ENCODE results near the gene PTCH1. TPM values are rescaled to one million over a fixed set of nuclear protein-coding genes. Genes with fewer than 3 reads are reported as not detected.

The PTCH1 gene
- total and polyA plus RNA-seq, 11 donors, result 2.2 to 15.2 (median 5.4) TPM

DNA sequence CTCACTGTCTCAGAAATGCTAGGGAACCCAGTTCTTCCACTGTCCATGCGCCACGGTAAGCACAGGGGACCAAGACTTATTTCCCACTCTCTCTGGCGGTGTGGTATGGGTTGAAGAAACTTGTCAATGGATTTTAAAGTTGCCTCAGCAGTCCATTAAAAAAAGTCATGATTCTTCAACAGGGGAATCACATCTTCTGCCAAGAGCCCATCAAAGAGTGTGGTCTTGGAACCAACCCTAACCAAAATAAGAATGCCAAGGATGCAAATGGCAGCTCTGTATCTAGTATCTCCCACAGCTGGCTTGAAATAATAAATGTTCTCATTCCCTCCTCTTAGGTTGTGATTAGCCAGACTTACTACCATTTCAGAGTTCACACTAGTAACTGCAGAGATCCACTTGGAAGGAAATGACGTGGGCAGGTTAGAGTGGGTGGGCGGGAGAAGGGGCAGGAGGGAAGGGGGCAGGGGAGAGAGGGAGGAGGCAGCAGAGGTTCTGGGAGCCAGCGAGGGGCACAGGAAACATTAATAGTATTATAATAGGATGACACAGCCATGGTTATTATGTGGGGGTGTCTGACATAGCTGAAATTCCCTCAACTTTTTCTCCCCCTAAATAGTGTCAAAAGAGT is 17.6 kb downstream of the PTCH1 start:
- TF ChIP-seq POLR2A (IDR thresholded peaks at IDR 0.05), result no peak
- TF ChIP-seq, protein P1, sequence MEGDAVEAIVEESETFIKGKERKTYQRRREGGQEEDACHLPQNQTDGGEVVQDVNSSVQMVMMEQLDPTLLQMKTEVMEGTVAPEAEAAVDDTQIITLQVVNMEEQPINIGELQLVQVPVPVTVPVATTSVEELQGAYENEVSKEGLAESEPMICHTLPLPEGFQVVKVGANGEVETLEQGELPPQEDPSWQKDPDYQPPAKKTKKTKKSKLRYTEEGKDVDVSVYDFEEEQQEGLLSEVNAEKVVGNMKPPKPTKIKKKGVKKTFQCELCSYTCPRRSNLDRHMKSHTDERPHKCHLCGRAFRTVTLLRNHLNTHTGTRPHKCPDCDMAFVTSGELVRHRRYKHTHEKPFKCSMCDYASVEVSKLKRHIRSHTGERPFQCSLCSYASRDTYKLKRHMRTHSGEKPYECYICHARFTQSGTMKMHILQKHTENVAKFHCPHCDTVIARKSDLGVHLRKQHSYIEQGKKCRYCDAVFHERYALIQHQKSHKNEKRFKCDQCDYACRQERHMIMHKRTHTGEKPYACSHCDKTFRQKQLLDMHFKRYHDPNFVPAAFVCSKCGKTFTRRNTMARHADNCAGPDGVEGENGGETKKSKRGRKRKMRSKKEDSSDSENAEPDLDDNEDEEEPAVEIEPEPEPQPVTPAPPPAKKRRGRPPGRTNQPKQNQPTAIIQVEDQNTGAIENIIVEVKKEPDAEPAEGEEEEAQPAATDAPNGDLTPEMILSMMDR (IDR thresholded peaks at IDR 0.05), result no peak
- peaks cover 0 to 46% (median 14%) of the 10 kb centered on the region in 12 donors for H3K4me1 ChIP-seq
- WGBS, 4 donors, result 79 to 88% (median 79%) methylated on average over 6 of the region's 6 CpGs

DNA sequence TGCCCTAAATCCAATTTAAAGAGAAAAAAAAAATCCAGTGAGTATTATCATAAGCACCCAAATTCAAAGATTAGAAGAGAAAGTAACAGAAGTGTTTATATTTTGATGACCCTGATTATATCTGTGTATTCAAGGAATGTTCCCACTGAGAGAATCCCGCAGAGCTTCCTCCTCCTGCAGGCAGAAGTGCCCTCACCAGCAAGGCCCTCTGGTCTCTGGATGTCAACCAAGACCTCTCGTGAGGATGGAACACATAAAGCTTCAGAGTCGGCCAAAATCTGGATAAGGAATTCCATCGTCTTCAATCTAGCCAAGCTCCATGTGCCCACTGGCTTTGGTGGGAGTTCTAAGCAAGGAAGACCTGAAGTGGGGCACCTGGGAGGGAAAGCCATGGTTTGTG is 18.1 kb downstream of the PTCH1 start:
- WGBS, 4 donors, result 54 to 68% (median 61%) methylated on average over 4 of the region's 4 CpGs
- no peak for ATAC-seq
- peaks cover 0 to 43% (median 13%) of the 10 kb centered on the region in 12 donors for H3K4me1 ChIP-seq

More for the DNA sequence above, 17.6 kb downstream of the PTCH1 start:
- H3K4me3 ChIP-seq, result no peak overlapping the region
- peaks cover 0 to 2% (median 0%) of the 10 kb centered on the region in 9 donors for H3K27me3 ChIP-seq
- no peak overlapping the region for H3K27ac ChIP-seq
- no peaks in the 10 kb centered on the region for H3K9me3 ChIP-seq
- DNase-seq (no peak), ATAC-seq (no peak)
- H3K36me3 ChIP-seq, result peaks cover 0 to 3% (median 0%) of the 10 kb centered on the region in 9 donors
- intact Hi-C loops (cut with DNase I), result no loop called here

DNA sequence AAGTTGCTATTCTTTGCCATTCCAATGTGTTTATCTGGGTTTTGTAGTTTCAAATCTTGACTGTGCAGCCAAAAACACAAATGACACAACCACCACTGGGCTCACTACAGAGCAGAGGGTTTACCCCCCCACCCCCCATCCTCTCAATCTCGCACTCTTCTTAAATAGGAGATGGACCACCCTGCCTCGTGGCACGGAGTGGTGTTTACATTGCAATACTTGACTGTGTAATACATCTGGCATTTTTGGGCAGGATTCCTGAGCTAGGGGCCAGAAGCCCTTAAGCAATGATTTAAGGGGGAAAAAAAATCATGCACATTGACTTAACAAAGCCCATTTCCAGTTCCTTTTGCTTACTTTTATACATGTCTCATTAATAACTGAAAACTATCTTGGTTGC is 19.0 kb downstream of the PTCH1 start:
- Histone ChIP-seq H3K27me3 (no peaks in the 10 kb centered on the region), H3K36me3 (peaks cover 0 to 5% (median 0%) of the 10 kb centered on the region in 9 donors), H3K4me1 (peaks cover 0 to 35% (median 11%) of the 10 kb centered on the region in 12 donors), H3K27ac (no peak overlapping the region), H3K4me3 (no peak overlapping the region), H3K9me3 (no peaks in the 10 kb centered on the region)
- 72 to 79% (median 74%) methylated on average over 3 of the region's 3 CpGs for WGBS, 4 donors
- ATAC-seq (no peak), DNase-seq (no peak)
- intact Hi-C loops (cut with DNase I), result no loop called here
- no peak for TF ChIP-seq POLR2A (IDR thresholded peaks at IDR 0.05)
- TF ChIP-seq, protein P1 (IDR thresholded peaks at IDR 0.05), result no peak

More for the DNA sequence above, 18.1 kb downstream of the PTCH1 start:
- TF ChIP-seq, protein P1 (IDR thresholded peaks at IDR 0.05), result no peak
- no peak for TF ChIP-seq POLR2A (IDR thresholded peaks at IDR 0.05)
- Histone ChIP-seq H3K4me3 (no peak overlapping the region), H3K9me3 (no peaks in the 10 kb centered on the region), H3K36me3 (peaks cover 0 to 5% (median 0%) of the 10 kb centered on the region in 9 donors), H3K27ac (no peak overlapping the region), H3K27me3 (no peaks in the 10 kb centered on the region)
- DNase-seq, result no peak
- intact Hi-C loops (cut with DNase I), result no loop called here

DNA sequence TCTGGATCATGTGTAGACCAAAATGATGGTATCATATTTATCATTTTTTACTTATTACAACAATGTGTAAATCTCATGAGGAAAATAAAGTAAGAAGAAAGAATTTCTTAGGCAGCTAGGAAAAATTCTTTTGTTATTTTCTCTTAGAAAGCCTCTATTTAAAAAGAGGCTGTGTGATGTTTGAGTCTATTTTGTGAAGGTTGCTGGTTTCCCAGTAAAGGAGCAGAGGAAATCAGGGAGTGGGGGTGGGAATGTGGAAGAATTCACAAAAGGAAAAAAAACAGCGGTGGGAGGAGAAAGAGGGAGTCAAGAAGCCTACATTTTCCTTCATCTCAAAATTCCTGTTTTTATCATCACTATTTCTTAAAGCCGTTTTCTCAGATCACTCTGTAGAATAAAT is 20.1 kb downstream of the PTCH1 start:
- no peak overlapping the region for H3K4me3 ChIP-seq
- no peak overlapping the region for H3K27ac ChIP-seq
- H3K27me3 ChIP-seq, result no peaks in the 10 kb centered on the region
- intact Hi-C loops (cut with DNase I), result no loop called here
- no peak for TF ChIP-seq POLR2A (IDR thresholded peaks at IDR 0.05)
- TF ChIP-seq, protein P1 (IDR thresholded peaks at IDR 0.05), result no peak
- no peak for ATAC-seq
- peaks cover 0 to 5% (median 0%) of the 10 kb centered on the region in 9 donors for H3K36me3 ChIP-seq
- DNase-seq, result no peak
- peaks cover 0 to 25% (median 3%) of the 10 kb centered on the region in 12 donors for H3K4me1 ChIP-seq
- 66 to 70% (median 68%) methylated on average over 2 of the region's 2 CpGs for WGBS, 4 donors
- no peaks in the 10 kb centered on the region for H3K9me3 ChIP-seq
